OCI-LY3 (cell line): ENCODE measurements around the gene NEURL1B.

ENCODE experiments used
- CTCF ChIP-seq: fragments of 200-600, 300-600 bp; sonication (generic); IDR thresholded peaks from 2 replicates; pipeline ENCODE4 v1.5.1; 2014; ENCODE audit warnings: antibody characterized with exemption, low read length, low read depth
- EZH2phosphoT487 ChIP-seq: fragments of 200-600 bp; shearing (Covaris generic); IDR thresholded peaks from 2 replicates; pipeline ENCODE4 v1.6.1; 2018; ENCODE audit warnings: antibody characterized with exemption, mixed run types, low read depth

- TF ChIP-seq CTCF (no peak), EZH2phosphoT487 (no peak)
Measured at GRCh38 chr5:172637110-172637580, 3.9 kb upstream of the NEURL1B start.
